HG03060 (cell line): ENCODE results near the gene TMEM273.
"Not testable (repeated sequence)": the region's sequence is repeated elsewhere in the genome, so short reads cannot be mapped to it uniquely, and the experiment has no call there.

Experiments used
- ATAC-seq: cut with Tn5 transposase; IDR thresholded peaks from one replicate; pipeline ENCODE4 v1.9.1; 2021; ENCODE audit warnings: low read depth, moderate number of reproducible peaks; ENCODE audit not compliant: unreplicated experiment

Gene TMEM273

GRCh38 chr10:49207113-49207512 lies 18.9 kb upstream of the TMEM273 start:
- no peak for ATAC-seq

GRCh38 chr10:49205206-49205605 lies 17.0 kb upstream of the TMEM273 start:
- no peak for ATAC-seq

GRCh38 chr10:49204119-49204518 lies 15.9 kb upstream of the TMEM273 start:
- ATAC-seq = no peak

GRCh38 chr10:49202266-49202665 lies 14.1 kb upstream of the TMEM273 start:
- ATAC-seq = no peak

- ATAC-seq = no peak
These were observed 12.7 kb upstream of the TMEM273 start for GRCh38 chr10:49200854-49201253.

GRCh38 chr10:49197171-49197570 lies 9.0 kb upstream of the TMEM273 start:
- no peak for ATAC-seq

GRCh38 chr10:49195864-49196263 lies 7.7 kb upstream of the TMEM273 start:
- ATAC-seq = not testable (repeated sequence)

- no peak for ATAC-seq
These were observed 6.2 kb upstream of the TMEM273 start for GRCh38 chr10:49194212-49194920.

- no peak for ATAC-seq
These were observed 3.2 kb upstream of the TMEM273 start for GRCh38 chr10:49191349-49191748.

- no peak for ATAC-seq
These were observed 1.2 kb upstream of the TMEM273 start for GRCh38 chr10:49189422-49189821.

GRCh38 chr10:49187044-49187484 lies 1.1 kb downstream of the TMEM273 start:
- no peak for ATAC-seq

GRCh38 chr10:49186613-49187012 lies 1.6 kb downstream of the TMEM273 start:
- no peak for ATAC-seq

GRCh38 chr10:49185213-49185612 lies 3.0 kb downstream of the TMEM273 start:
- ATAC-seq = no peak

- no peak for ATAC-seq
These were observed 3.5 kb downstream of the TMEM273 start for GRCh38 chr10:49184642-49185111.

- no peak for ATAC-seq
These were observed 4.3 kb downstream of the TMEM273 start for GRCh38 chr10:49183596-49184542.

- ATAC-seq = no peak
These were observed 5.4 kb downstream of the TMEM273 start for GRCh38 chr10:49182776-49183175.

- no peak for ATAC-seq
These were observed 7.7 kb downstream of the TMEM273 start for GRCh38 chr10:49180444-49180860.

- ATAC-seq = no peak
These were observed 8.3 kb downstream of the TMEM273 start for GRCh38 chr10:49179699-49180443.

- ATAC-seq = no peak
These were observed 9.4 kb downstream of the TMEM273 start for GRCh38 chr10:49178489-49179471.
